GM15510 (cell line): ENCODE measurements around the gene SMOC2.

Experiments used
- POLR2A ChIP-seq: IDR thresholded peaks from 3 replicates; pipeline ENCODE4 v1.6.1; 2011; ENCODE audit warnings: borderline replicate concordance; ENCODE audit not compliant: insufficient read length; ENCODE audit errors: extremely low read depth

SMOC2 gene

DNA sequence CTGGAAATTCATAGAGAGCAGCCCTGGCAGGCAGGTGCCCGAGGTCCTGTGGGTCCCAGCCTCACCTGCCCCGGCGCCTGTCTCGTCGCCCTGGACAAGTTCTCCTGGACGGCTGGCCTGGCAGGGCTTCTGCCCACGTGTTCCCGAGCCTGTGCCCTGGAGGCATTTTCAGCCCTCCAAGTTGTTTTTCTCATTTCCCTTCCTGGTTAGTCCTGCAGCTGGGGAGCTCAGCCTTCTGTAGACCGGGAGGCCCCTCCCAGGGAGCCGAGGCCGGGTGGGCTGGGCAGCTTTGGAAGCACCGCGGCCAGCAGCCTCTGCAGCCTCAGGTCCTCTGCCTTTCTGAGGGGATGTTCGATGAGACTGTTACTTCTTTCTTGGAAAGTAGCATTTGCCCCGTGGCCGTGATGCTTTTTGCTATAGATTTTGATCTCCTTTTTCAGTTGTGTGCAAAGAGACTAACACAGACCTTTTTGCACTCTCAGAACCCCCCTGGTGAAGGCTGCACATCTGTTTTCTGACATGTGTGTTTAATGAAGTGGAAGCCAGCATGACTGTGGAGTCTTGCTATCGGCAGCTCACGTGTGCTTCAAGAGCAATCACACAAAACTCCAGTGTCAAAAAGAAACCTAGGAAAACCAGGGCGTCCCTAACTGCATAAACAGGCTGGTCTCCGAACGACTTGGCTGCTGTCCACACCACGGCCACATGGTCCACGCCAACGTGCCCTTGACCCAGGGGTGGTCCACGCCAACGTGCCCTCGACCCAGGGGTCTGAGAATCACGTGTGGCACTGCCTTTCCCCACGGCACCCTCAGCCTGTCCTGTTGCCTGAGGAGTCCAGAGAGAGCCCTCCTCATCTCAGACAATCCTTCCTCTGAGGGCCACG lies 207.5 kb downstream of the SMOC2 start:
- TF ChIP-seq POLR2A: no peak

DNA sequence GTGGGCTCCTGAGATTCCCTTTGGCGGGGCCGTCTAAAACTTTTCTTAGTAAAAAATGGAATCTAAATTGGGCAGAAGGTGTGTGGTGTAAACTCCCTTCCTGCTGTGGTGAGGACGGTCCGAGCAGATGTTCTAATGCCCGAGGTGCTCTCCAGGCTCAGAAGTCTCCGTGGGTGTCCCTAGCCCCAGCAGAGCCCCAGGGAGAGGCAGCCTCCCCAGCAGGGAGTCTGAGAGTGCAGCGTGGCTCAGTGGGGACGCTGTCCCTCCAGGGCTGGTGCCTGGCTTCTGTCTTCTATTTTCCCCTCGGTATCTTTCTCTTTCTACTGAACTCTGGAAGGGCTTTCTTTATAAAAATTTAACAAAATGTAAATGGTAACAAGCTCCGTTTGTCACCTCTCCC lies 208.2 kb downstream of the SMOC2 start:
- no peak for TF ChIP-seq POLR2A

DNA sequence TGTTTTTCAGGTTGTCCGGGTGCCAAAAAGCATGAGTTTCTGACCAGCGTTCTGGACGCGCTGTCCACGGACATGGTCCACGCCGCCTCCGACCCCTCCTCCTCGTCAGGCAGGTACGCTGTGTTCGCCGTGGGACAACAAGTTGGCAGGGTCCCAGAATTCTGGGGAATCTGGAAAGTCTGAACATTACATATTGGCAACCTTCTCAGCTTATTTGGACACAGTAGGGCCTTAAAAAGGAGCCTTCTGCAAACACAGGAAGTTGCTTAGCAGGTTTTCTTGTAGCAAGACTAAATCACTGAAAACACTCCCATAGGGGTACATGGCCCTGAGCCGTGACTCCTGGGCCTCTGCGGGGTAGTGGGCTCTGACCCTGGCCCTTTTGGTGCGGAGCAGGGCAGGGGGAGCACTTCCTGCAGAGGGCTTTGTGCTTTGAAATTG lies 209.7 kb downstream of the SMOC2 start:
- no peak for TF ChIP-seq POLR2A

DNA sequence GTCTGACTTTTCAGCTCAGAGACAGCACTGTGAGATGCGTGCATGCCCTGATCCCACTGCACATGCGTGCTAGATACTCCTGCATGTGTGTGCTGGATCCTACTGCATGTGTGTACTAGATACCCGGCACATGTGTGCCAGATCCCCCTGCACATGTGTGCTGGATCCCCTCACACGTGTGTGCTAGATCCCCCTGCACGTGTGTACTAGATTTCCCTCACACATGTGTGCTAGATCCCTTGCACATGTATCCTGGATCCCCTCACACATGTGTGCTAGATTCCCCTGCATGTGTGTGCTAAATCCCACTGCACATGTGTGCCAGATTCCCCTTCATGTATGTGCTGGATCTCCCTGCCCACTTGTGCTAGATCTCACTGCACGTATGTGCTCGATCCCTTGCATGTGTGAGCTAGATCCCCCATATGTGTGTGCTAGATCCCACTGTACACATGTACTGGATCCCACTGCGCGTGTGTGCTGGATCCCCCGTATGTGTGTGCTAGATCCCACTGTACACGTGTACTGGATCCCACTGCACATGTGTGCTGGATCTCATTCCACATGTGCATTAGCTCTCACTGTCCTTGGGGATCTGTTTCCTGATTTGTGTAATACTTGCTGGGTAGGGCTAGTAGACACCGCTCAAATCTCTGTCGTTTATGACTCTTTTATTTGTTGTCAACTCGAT lies 214.6 kb downstream of the SMOC2 start:
- TF ChIP-seq POLR2A: no peak

DNA sequence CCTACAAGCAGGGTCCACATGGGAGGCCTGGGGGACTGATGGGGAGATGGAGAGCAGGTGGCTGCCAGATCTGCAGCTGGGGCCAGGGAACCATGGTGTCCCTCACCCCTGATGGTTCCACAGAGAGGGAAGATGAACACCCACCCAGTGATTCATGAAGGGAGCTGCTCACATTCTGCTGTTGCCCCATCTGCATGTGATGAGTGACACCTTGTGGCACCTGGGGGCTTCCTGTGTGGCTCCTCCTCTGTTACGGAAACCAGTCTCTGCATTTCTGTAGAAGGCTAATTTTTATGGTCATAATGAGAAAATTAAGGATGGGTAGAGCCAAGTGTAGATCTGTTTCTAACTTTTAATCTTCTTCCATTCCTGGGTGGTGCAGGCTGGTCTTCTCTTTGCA lies 217.1 kb downstream of the SMOC2 start:
- no peak for TF ChIP-seq POLR2A

DNA sequence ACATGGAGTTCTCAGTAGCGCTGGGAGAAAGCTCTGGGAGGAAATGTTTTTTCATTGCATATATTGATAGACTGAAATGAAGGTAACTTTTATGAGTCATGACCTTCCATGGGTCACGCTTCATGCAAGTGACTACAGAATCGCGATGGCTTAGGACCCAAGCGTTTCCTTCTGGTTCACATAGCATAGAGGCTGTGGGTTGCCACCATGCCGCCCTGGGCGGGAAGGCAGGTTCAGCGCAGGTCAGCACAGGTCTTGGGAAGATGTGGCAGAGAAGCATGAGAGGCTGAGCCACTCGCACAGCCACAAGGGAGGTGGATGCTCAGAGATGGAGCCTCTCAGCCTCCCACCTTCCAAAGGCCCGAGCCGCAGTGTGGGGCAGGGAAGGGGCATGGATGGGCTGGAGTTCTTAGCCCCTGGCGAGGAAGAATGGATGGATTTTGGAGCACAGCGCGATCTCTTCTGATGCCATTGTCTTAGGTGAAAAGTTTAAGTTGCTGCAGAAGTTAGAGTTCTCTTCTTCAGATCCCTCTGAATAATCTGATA lies 219.5 kb downstream of the SMOC2 start:
- TF ChIP-seq POLR2A: no peak

DNA sequence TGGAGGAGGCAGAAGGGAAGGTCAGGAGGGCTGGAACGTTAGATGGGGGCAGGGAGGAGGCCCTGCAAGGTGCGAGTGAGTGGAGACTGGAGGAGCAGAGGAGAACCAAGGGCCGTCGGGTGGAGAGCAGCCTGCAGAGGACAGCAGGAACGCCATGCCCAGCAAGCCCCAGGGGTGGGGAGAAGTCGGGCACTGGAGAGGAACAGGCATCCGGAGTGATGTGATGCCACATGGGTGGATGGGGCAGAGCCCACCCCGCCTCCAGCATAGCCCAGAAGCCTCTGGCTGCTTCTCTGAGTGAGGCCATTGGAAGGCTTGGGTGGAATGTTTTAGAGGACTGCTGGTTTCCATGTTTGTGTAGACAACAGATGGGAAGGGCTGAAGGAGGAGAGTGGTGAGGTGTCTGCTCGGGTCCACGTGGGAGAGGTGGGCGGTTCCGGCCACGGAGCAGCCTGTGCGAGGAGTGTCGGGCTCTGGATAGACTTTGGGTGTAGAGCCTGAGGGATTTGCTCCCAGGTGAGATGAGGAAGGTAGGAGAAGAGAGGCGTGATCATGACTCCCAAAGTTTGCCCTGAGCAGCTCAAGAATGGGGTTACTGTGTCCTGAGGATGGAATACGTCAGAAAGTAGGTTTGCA lies 221.4 kb downstream of the SMOC2 start:
- no peak for TF ChIP-seq POLR2A

DNA sequence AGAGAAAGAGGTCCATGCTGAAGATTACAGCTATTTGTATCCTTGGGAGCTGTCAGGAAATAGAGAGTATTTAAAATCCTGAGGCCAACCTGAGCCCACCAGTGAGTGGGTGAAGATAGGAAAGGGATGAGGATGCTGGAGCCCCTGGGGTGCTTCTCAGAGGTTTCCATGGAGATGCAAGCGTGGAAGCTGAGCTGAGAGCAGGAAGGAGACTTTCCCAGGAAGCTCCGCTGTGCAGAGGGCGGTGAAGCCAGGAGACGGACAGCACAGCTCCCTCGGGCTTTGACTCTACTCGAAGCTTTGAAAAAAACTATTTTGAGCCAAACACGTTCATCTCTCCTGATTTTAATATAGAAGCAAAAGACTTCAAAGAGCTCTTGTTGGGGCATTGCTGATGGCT lies 222.1 kb downstream of the SMOC2 start:
- TF ChIP-seq POLR2A: no peak

DNA sequence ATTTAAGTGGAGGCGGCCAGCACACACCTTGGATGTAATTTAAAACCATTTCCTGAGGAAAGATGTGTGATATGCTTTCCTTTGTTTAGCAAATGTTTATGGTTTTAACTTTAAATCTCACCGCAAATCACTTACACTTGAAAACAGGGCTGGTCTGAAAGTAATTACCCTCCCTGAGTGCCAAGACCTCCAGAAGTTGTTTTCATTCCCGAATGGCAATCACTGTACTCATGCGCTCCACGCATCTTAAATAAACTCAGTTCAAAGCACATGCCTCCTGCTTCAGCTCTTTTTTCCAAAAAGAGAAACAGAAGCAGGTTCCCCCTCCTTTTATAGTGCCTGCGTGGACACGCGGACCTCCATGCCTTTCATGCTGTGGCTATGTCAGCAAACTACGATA lies 224.0 kb downstream of the SMOC2 start:
- TF ChIP-seq POLR2A: no peak

DNA sequence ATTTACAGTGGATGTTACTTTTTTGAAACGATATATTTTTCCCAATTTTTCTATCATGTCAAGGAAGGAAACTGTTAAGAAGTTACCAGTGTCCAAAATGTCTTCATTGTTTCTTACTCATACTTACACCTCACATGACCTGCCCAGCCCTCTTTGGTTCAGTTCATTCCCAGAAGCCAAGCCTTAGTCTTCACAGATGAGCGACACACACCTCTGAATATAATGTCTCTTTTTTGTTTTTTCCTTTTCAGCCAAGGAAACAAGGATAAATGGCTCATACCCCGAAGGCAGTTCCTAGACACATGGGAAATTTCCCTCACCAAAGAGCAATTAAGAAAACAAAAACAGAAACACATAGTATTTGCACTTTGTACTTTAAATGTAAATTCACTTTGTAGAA lies 225.2 kb downstream of the SMOC2 start:
- TF ChIP-seq POLR2A: no peak

DNA sequence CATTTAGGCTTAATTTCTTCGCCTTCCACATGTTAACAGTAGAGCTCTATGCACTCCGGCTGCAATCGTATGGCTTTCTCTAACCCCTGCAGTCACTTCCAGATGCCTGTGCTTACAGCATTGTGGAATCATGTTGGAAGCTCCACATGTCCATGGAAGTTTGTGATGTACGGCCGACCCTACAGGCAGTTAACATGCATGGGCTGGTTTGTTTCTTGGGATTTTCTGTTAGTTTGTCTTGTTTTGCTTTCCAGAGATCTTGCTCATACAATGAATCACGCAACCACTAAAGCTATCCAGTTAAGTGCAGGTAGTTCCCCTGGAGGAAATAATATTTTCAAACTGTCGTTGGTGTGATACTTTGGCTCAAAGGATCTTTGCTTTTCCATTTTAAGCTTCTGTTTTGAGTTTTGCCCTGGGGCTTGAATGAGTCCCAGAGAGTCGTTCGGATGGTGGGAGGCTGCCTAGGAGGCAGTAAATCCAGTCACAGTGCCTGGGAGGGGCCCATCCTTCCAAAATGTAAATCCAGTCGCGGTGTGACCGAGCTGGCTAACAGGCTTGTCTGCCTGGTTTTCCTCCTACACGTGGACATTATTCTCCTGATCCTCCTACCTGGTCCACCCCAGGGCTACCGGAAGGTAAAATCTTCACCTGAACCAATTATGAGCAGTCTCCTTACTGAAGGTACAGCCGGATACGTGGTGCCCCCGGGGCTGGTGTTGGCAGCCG lies 225.9 kb downstream of the SMOC2 start:
- TF ChIP-seq POLR2A: no peak

DNA sequence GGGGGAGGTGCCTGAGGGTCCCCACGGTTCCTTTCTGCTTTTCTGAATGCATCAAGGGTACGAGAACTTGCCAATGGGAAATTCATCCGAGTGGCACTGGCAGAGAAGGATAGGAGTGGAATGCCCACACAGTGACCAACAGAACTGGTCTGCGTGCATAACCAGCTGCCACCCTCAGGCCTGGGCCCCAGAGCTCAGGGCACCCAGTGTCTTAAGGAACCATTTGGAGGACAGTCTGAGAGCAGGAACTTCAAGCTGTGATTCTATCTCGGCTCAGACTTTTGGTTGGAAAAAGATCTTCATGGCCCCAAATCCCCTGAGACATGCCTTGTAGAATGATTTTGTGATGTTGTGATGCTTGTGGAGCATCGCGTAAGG lies 226.4 kb downstream of the SMOC2 start:
- TF ChIP-seq POLR2A: no peak

DNA sequence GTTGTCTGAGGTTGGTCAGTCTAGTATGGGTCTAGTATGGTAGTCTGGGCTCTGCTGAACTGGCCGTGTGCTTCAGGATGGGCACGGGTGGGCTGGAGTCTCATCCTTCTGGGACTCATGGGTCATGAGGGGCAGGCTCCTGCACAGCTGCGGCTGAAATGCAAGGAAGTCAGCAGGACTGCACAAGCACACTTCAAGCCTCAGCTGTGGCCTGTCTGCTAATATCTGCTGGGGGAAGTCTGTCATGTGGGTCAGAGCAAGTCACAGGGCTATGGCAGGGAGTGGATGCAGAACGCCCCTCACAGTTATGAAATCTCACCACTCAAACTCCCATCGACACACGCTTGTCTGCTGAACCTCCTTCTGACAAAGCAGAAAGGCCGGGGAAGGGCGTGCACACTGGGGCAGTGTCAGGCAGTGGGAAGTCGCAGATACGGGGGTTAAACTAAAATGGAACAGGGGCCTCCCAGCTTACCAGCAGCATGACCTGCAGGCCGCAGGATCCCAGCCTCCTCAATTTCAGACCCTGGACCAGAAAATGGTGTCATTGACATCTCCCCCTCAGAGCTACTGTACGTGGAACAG lies 229.5 kb downstream of the SMOC2 start:
- no peak for TF ChIP-seq POLR2A
